HEK293 (cell line): Measurements from ENCODE around the gene C3AR1.
A peak's percentile ranks its signal among the peaks of the same experiment; 100 is the strongest.

ENCODE experiments used
- CTCF ChIA-PET: fragments of 350-600 bp; formaldehyde crosslinking; extraction: SDS; loops from one replicate; lab custom pipeline; 2021; ENCODE audit warnings: antibody characterized with exemption; lab: Yijun Ruan, JAX
- POLR2A ChIA-PET: fragments of 300-600 bp; formaldehyde crosslinking; extraction: SDS; loops from one replicate; lab custom pipeline; 2020; ENCODE audit warnings: antibody characterized with exemption, inconsistent platforms; lab: Yijun Ruan, JAX
- H3K27ac ChIP-seq: fragments of 200-500 bp; sonication (Bioruptor generic); 2 replicates; pipeline ENCODE4 v1.5.1; 2014; ENCODE audit warnings: low read depth, low read length, control low read depth, inconsistent platforms; ENCODE audit errors: extremely low read depth
- H3K36me3 ChIP-seq, 2 experiments: fragments of 200-500 bp in 1 of 2; sonication (Bioruptor generic) in 1 of 2; 1 replicate in 1 of 2; 2 replicates in 1 of 2; pipeline ENCODE4 v1.5.1; 2014 to 2017; ENCODE audit warnings: inconsistent platforms in 2 of 2, low read length in 2 of 2; ENCODE audit not compliant: control insufficient read depth in 2 of 2, insufficient read depth in 1 of 2
- H3K4me1 ChIP-seq: fragments of 200-500 bp; sonication (Bioruptor generic); 2 replicates; pipeline ENCODE4 v1.5.1; 2014; ENCODE audit warnings: mild to moderate bottlenecking, low read length, inconsistent platforms; ENCODE audit not compliant: control insufficient read depth, insufficient read depth
- H3K4me3 ChIP-seq: 2 replicates; pipeline ENCODE4 v1.5.1; 2011; ENCODE audit warnings: low read depth, mild to moderate bottlenecking, control low read depth, low read length, moderate library complexity
- H3K9me3 ChIP-seq: fragments of 200-500 bp; sonication (Bioruptor generic); 2 replicates; pipeline ENCODE4 v1.5.1; 2014; ENCODE audit warnings: low read depth, low read length, inconsistent platforms; ENCODE audit not compliant: control insufficient read depth, insufficient read depth
- GLIS2 ChIP-seq: fragments of 450-650 bp; formaldehyde crosslinking; IDR thresholded peaks from 2 replicates; pipeline ENCODE4 v1.5.1; 2016; ENCODE audit warnings: missing biosample characterization, missing genetic modification characterization
- HOXA7 ChIP-seq: sonication (generic); formaldehyde crosslinking; IDR thresholded peaks from 2 replicates; pipeline ENCODE4 v1.8.1; 2022; ENCODE audit warnings: missing genetic modification reagents, borderline replicate concordance
- HOXD13 ChIP-seq: sonication (generic); formaldehyde crosslinking; IDR thresholded peaks from 2 replicates; pipeline ENCODE4 v1.8.0; 2022; ENCODE audit warnings: missing genetic modification reagents, borderline replicate concordance
- OSR2 ChIP-seq: fragments of 450-650 bp; formaldehyde crosslinking; IDR thresholded peaks from 2 replicates; pipeline ENCODE4 v1.5.1; 2016; ENCODE audit warnings: missing biosample characterization, missing genetic modification characterization
- OVOL3 ChIP-seq: fragments of 450-650 bp; formaldehyde crosslinking; IDR thresholded peaks from 2 replicates; pipeline ENCODE4 v1.5.1; 2016; ENCODE audit warnings: missing biosample characterization, missing genetic modification characterization
- PRDM1 ChIP-seq: fragments of 450-650 bp; formaldehyde crosslinking; IDR thresholded peaks from 2 replicates; pipeline ENCODE4; 2016; ENCODE audit warnings: missing biosample characterization, missing genetic modification characterization
- ZBTB1 ChIP-seq: fragments of 450-650 bp; formaldehyde crosslinking; IDR thresholded peaks from 2 replicates; pipeline ENCODE4 v1.5.1; 2016; ENCODE audit warnings: missing biosample characterization, missing genetic modification characterization
- ZNF114 ChIP-seq: fragments of 450-650 bp; formaldehyde crosslinking; IDR thresholded peaks from 2 replicates; pipeline ENCODE4 v1.5.0; 2017; ENCODE audit warnings: missing biosample characterization, missing genetic modification characterization
- ZNF174 ChIP-seq: fragments of 450-650 bp; formaldehyde crosslinking; IDR thresholded peaks from 2 replicates; pipeline ENCODE4 v1.5.0; 2017; ENCODE audit warnings: missing biosample characterization, mild to moderate bottlenecking, missing genetic modification characterization
- ZNF248 ChIP-seq: fragments of 450-650 bp; formaldehyde crosslinking; IDR thresholded peaks from 2 replicates; pipeline ENCODE4 v1.5.1; 2017; ENCODE audit warnings: missing biosample characterization, missing genetic modification characterization
- ZNF362 ChIP-seq: fragments of 450-650 bp; formaldehyde crosslinking; IDR thresholded peaks from 2 replicates; pipeline ENCODE4 v1.5.1; 2016; ENCODE audit warnings: missing biosample characterization, missing genetic modification characterization
- ZNF433 ChIP-seq: fragments of 450-650 bp; formaldehyde crosslinking; IDR thresholded peaks from 2 replicates; pipeline ENCODE4 v1.5.1; 2016; ENCODE audit warnings: missing biosample characterization, missing genetic modification characterization, low read depth
- ZNF549 ChIP-seq: fragments of 450-650 bp; IDR thresholded peaks from 2 replicates; pipeline ENCODE4 v1.5.1; 2018; ENCODE audit warnings: missing biosample characterization, missing genetic modification characterization, mild to moderate bottlenecking, inconsistent platforms, moderate library complexity
- ZNF660 ChIP-seq: fragments of 450-650 bp; IDR thresholded peaks from 2 replicates; pipeline ENCODE4 v1.5.1; 2018; ENCODE audit warnings: missing biosample characterization, mild to moderate bottlenecking, missing genetic modification characterization
- ZNF664 ChIP-seq: fragments of 450-650 bp; formaldehyde crosslinking; IDR thresholded peaks from 2 replicates; pipeline ENCODE4 v1.5.1; 2016; ENCODE audit warnings: missing biosample characterization, missing genetic modification characterization
- ZNF692 ChIP-seq: fragments of 450-650 bp; formaldehyde crosslinking; IDR thresholded peaks from 2 replicates; pipeline ENCODE4 v1.5.1; 2016; ENCODE audit warnings: missing biosample characterization, missing genetic modification characterization
- TF ChIP-seq, protein P1 (sequence below): fragments of 450-650 bp; formaldehyde crosslinking; IDR thresholded peaks from 2 replicates; pipeline ENCODE4 v1.5.0; 2017; ENCODE audit warnings: missing biosample characterization, missing genetic modification characterization, borderline replicate concordance
- TF ChIP-seq, protein P2 (sequence below): fragments of 450-650 bp; formaldehyde crosslinking; IDR thresholded peaks from 2 replicates; pipeline ENCODE4 v1.5.1; 2016; ENCODE audit warnings: missing biosample characterization, missing genetic modification characterization

C3AR1 gene

DNA sequence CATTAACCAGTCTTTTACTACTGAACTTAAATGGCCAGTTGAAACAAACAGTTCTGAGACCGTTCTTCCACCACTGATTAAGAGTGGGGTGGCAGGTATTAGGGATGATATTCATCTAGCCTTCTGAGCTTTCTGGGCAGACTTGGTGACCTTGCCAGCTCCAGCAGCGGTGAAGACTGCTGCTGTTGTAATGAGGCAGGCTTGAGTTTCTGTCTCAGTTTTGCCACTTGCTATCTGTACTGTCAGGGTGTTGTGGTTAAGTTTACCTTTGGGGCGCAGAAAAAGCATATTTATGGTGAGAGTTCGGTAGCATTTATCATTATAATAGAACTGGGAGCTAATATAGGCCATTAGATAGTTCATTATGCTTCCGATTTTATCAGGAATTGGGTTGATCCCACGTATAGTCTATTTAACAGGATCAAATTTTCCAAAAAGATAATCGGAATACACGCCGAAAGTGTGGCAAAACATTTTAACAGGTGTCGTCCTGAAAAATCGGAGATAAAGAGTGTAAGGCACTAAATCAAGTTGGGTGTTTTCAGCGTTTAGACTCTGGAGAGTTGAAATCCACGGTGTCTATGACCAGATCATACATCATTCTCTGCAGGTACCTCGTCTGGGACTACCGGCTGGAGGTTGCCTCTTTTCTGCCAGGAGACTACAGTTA lies 15.2 kb upstream of the C3AR1 start:
- Histone ChIP-seq H3K36me3 (peaks cover 0 to 3% of the 10 kb centered on the region in 2 experiments; a peak in 1 of 3 replicates), H3K27ac (peak overlapping the region; percentile 92), H3K4me3 (peak overlapping the region; percentile 97), H3K4me1 (peaks cover 16% of the 10 kb centered on the region), H3K9me3 (no peaks in the 10 kb centered on the region)
- ChIA-PET POLR2A (interaction anchor here (0.7 kb wide), 1 partner anchor 117 kb away, joined by 3 read pairs; no protein-coding TSS in a partner anchor), CTCF (interaction anchor here (1.5 kb wide), 1 partner anchor 150 kb away, joined by 4 read pairs; no protein-coding TSS in a partner anchor)
- TF ChIP-seq ZNF660 (no peak), PRDM1 (tag by site-specific recombination) (0 out of 2 replicates have a peak, but pooled peaks have one; percentile 8)

GRCh38 chr12:8080120-8080519 lies 14.0 kb upstream of the C3AR1 start:
- ChIA-PET POLR2A (no interaction called here), CTCF (interaction anchor here (1.5 kb wide), 1 partner anchor 151 kb away, joined by 4 read pairs; no protein-coding TSS in a partner anchor)

GRCh38 chr12:8078916-8079315 lies 12.8 kb upstream of the C3AR1 start:
- Histone ChIP-seq H3K4me1 (peaks cover 14% of the 10 kb centered on the region), H3K27ac (no peak overlapping the region), H3K4me3 (no peak overlapping the region), H3K9me3 (no peaks in the 10 kb centered on the region), H3K36me3 (no peaks in the 10 kb centered on the region)
- POLR2A ChIA-PET, result interaction anchor here (1.4 kb wide), 1 partner anchor 52 kb away, joined by 6 read pairs; no protein-coding TSS in a partner anchor
- CTCF ChIA-PET, result interaction anchor here (0.6 to 5.4 kb wide), 18 partner anchors 9 to 564 kb away, joined by 3 to 92 read pairs (median 6); partner anchors contain the start of genes C3AR1 and SLC2A3
- TF ChIP-seq HOXA7, result no peak
- TF ChIP-seq OSR2 (tag by site-specific recombination), result no peak
- TF ChIP-seq, protein P1, sequence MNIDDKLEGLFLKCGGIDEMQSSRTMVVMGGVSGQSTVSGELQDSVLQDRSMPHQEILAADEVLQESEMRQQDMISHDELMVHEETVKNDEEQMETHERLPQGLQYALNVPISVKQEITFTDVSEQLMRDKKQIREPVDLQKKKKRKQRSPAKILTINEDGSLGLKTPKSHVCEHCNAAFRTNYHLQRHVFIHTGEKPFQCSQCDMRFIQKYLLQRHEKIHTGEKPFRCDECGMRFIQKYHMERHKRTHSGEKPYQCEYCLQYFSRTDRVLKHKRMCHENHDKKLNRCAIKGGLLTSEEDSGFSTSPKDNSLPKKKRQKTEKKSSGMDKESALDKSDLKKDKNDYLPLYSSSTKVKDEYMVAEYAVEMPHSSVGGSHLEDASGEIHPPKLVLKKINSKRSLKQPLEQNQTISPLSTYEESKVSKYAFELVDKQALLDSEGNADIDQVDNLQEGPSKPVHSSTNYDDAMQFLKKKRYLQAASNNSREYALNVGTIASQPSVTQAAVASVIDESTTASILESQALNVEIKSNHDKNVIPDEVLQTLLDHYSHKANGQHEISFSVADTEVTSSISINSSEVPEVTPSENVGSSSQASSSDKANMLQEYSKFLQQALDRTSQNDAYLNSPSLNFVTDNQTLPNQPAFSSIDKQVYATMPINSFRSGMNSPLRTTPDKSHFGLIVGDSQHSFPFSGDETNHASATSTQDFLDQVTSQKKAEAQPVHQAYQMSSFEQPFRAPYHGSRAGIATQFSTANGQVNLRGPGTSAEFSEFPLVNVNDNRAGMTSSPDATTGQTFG, result no peak
- no peak for TF ChIP-seq ZNF433 (tag by site-specific recombination)
- no peak for TF ChIP-seq ZNF174
- TF ChIP-seq, protein P2, sequence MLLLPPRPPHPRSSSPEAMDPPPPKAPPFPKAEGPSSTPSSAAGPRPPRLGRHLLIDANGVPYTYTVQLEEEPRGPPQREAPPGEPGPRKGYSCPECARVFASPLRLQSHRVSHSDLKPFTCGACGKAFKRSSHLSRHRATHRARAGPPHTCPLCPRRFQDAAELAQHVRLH, result no peak
- TF ChIP-seq OVOL3 (tag by site-specific recombination), result no peak
- no peak for TF ChIP-seq ZNF549 (tag by site-specific recombination)
- TF ChIP-seq ZNF248 (tag by site-specific recombination), result no peak
- TF ChIP-seq ZNF114 (tag by site-specific recombination), result no peak
- TF ChIP-seq ZNF664, result no peak
- TF ChIP-seq ZNF692 (tag by site-specific recombination), result no peak
- no peak for TF ChIP-seq ZBTB1 (tag by site-specific recombination)
- no peak for TF ChIP-seq HOXD13 (CRISPR knock-in tag)

More at GRCh38 chr12:8080120-8080519, 14.0 kb upstream of the C3AR1 start:
- Histone ChIP-seq H3K9me3 (no peaks in the 10 kb centered on the region), H3K36me3 (no peaks in the 10 kb centered on the region), H3K27ac (no peak overlapping the region), H3K4me3 (no peak overlapping the region), H3K4me1 (peaks cover 16% of the 10 kb centered on the region)
- TF ChIP-seq GLIS2 (tag by site-specific recombination) (no peak), ZNF362 (tag by site-specific recombination) (peak; percentile 56)
